Spinal cord (tissue), 10 donors: ENCODE data around the gene UNC45A. TPM values are rescaled to one million over a fixed set of nuclear protein-coding genes. Genes with fewer than 3 reads are reported as not detected.
"Not testable (repeated sequence)": the region's sequence is repeated elsewhere in the genome, so short reads cannot be mapped to it uniquely, and the experiment has no call there.

Source experiments
- DNase-seq, 6 donors: peaks; one replicate each; pipeline versions ENCODE4 v3.0.0 to v3.0.0-alpha.2; 2013 to 2015; ENCODE audit warnings: low spot score in 6 of 6, low read depth in 4 of 6
- H3K27ac ChIP-seq: one replicate; pipeline ENCODE4 v1.5.1; 2013; ENCODE audit warnings: low read depth, low read length, control low read depth
- H3K27me3 ChIP-seq: one replicate; pipeline ENCODE4 v1.6.1; 2013; ENCODE audit warnings: low read length; ENCODE audit not compliant: control insufficient read depth, insufficient read depth
- H3K36me3 ChIP-seq: one replicate; pipeline ENCODE4 v1.6.1; 2013; ENCODE audit warnings: low read length; ENCODE audit not compliant: control insufficient read depth, insufficient read depth
- H3K4me1 ChIP-seq: one replicate; pipeline ENCODE4 v1.6.1; 2013; ENCODE audit warnings: low read length; ENCODE audit not compliant: control insufficient read depth, insufficient read depth
- H3K4me3 ChIP-seq: one replicate; pipeline ENCODE4 v1.5.1; 2013; ENCODE audit warnings: low read depth, low read length, control low read depth
- H3K9me3 ChIP-seq: one replicate; pipeline ENCODE4 v1.6.1; 2013; ENCODE audit warnings: low read length; ENCODE audit not compliant: control insufficient read depth, insufficient read depth
- WGBS: methylation state at CpG from one replicate; pipeline ENCODE4 v1.1.5; 2013; ENCODE audit warnings: missing lambda C conversion rate; ENCODE audit not compliant: insufficient coverage; 5-methylcytosine and 5-hydroxymethylcytosine counted together
- polyA plus RNA-seq, 2 donors: library from polyadenylated mRNA; unstranded; fragments of 120-200 nt; gene quantifications; one replicate each; pipeline ENCODE4 v1.2.1, GENCODE V29; 2013; ENCODE audit not compliant: insufficient read length in 2 of 2
- total RNA-seq, 2 donors: library from RNA; depleted of rRNA in 1 of 2; stranded (reverse); fragments of 120-200 nt in 1 of 2; fragments of >200 nt in 1 of 2; gene quantifications; one replicate each; pipeline versions ENCODE4 v1.2.3 to v1.2.4, GENCODE V29; 2013 to 2014
- donor health status: healthy.

UNC45A gene
- total and polyA plus RNA-seq, 4 donors: 29.3 to 54.7 (median 47.5) TPM

DNA sequence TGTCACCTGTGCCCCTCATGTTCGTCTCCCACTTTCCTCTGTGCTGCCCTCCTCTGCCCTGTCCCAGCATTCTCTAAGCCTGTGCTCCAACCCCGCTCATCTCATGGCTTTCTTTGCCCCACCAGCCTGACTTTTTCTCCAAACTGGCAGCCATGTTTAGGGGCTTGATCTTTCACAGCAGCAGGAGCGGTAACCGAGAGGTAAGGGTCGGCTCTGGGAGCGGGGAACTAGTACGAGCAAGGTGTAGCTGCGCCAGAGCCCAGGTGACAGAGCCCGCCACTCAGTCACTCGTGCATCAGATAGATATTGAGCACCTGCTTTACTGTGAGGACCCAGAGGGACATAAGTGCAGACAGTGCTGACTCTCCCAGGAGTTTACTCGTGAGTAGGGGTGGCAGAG, 18.6 kb upstream of the UNC45A start:
- H3K27me3 ChIP-seq: no peaks in the 10 kb centered on the region
- no peaks in the 10 kb centered on the region for H3K4me1 ChIP-seq
- 87% methylated on average over 11 of the region's 11 CpGs for WGBS
- H3K27ac ChIP-seq: no peak overlapping the region
- H3K36me3 ChIP-seq: peaks cover 92% of the 10 kb centered on the region
- no peak for DNase-seq
- no peak overlapping the region for H3K4me3 ChIP-seq
- no peaks in the 10 kb centered on the region for H3K9me3 ChIP-seq

DNA sequence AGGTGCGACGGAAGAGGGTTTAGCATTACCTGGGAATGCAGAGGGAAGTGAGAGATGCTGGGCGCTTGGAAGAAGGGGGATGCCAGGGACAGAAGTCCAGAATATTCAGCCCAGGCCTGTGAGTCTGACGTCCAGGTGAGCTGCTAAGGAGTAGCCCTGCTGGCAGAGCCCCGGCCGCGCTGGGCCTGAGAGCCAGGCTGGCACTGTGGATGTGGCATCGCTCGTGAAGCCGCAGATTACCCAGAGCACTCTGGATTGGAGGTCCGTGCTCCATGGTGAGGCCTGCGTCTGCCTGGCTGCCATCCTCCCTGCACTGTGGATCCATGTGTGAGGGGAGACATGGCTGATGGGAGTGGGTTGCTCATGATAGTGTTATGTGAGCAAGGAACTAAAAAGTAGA, 17.5 kb upstream of the UNC45A start:
- WGBS: 98% methylated on average over 12 of the region's 12 CpGs
- Histone ChIP-seq H3K4me3 (no peak overlapping the region), H3K27me3 (no peaks in the 10 kb centered on the region), H3K9me3 (no peaks in the 10 kb centered on the region), H3K4me1 (no peaks in the 10 kb centered on the region), H3K27ac (no peak overlapping the region), H3K36me3 (peaks cover 81% of the 10 kb centered on the region)
- no peak for DNase-seq

DNA sequence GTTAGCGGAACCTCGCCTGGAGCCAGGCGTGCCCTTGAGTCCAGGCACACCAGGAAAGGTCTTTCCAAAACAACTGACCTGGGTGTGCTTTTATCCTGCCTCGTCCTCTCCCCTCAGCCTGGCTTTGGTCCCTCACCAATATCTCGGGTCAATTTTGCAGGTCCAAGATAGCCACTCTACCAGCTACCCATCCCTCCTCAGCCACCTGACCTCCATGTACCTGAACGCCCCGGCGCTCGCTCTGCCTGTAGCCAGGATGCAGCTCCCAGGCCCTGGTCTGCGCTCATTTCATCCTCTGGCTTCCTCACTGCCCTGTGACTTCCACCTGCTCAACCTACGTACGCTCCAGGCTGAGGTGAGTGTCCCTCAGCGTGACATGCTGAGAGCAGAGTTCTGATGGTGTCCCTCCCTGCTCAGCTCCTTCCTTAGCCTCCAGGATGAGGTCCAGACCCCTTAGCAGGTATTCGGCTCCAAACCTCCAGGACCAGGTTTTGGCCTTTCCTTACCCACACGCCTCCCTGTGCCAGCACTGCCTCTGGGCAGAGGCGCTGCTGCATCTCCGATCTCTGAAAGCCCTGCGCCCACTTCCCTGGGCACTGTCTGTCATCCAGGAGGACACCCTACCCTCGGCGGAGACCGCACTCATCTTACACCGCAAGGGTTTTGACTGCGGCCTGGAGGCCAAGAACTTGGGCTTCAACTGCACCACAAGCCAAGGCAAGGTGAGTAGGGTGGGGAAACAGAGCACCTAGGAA, 16.9 kb upstream of the UNC45A start:
- peaks cover 74% of the 10 kb centered on the region for H3K36me3 ChIP-seq
- no peak overlapping the region for H3K27ac ChIP-seq
- no peaks in the 10 kb centered on the region for H3K4me1 ChIP-seq
- no peaks in the 10 kb centered on the region for H3K9me3 ChIP-seq
- no peaks in the 10 kb centered on the region for H3K27me3 ChIP-seq
- H3K4me3 ChIP-seq: no peak overlapping the region
- DNase-seq: no peak
- 97% methylated on average over 23 of the region's 23 CpGs for WGBS

DNA sequence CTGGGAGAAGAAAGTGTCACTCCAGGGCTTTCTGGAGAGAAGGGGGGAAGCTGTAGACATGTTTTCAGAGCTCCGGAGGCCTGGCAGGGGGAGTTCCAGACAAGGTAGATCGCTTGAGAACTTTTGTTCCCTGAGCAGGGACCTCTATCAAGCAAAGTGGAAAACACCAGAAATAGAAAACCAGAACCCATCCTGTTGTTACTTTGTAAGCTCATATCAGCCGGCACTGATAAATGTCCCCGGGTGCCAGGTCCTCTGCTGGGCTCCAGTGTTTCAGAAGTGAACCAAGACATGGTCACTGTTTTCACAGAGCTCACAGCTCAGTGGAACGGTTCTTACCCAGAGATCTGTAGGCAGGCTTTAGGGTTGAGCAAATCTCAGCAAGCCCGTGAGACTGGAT, 16.2 kb upstream of the UNC45A start:
- WGBS: 93% methylated on average over 6 of the region's 6 CpGs
- H3K4me3 ChIP-seq: no peak overlapping the region
- H3K4me1 ChIP-seq: no peaks in the 10 kb centered on the region
- no peak overlapping the region for H3K27ac ChIP-seq
- no peaks in the 10 kb centered on the region for H3K27me3 ChIP-seq
- H3K36me3 ChIP-seq: peaks cover 68% of the 10 kb centered on the region
- no peaks in the 10 kb centered on the region for H3K9me3 ChIP-seq
- DNase-seq: no peak

DNA sequence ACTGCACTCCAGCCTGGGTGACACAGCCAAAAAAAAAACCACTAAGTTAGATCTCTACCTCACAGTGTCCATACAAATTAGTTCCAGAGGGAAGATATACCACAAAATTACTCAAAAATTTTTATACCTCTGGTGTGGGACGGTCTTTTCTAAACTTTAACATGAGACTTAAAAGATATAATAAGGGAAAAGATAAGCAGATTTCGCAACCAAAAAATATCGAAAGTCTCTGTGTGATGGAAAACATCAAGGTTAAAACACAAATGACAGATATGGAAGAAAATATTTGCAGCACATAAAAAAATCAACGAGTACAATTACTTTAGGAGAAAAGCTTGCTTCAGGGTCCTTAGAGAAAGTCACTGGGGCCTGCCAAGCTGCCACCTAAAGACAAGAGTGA, 13.2 kb upstream of the UNC45A start:
- Histone ChIP-seq H3K9me3 (no peaks in the 10 kb centered on the region), H3K36me3 (peaks cover 38% of the 10 kb centered on the region), H3K4me1 (no peaks in the 10 kb centered on the region), H3K27ac (no peak overlapping the region), H3K27me3 (no peaks in the 10 kb centered on the region), H3K4me3 (no peak overlapping the region)
- 100% methylated on average over 1 of the region's 4 CpGs for WGBS
- no peak for DNase-seq

DNA sequence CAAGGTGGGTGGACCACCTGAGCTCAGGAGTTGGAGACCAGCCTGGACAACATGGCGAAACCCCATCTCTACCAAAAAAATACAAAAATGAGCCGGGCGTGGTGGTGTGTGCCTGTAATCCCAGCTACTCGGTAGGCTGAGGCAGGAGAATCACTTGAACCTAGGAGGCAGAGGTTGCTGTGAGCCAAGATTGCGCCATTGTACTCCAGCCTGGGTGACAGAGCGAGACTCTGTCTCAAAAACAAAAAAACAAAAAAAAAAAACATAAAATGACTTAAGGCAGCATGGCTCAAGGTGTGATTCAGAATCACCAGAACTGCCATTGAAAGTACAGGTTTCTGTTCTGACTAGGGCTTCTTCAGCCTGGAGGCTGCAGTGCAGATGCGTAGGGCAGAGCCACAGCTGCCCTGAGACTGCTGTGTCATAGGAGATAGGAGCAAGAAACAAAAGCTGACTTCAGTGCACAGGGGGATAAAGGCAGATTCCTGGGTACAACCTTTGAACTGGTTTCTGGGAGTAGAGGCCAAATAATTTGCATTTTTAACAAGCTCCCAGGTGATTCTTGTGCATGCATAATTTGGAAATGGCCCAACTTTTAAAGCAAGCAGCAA, 12.3 kb upstream of the UNC45A start:
- not testable (repeated sequence) for H3K27me3 ChIP-seq, H3K4me1 ChIP-seq, H3K9me3 ChIP-seq, H3K27ac ChIP-seq, H3K4me3 ChIP-seq, DNase-seq
- 98% methylated on average over 6 of the region's 7 CpGs for WGBS
- peaks cover 28% of the 10 kb centered on the region for H3K36me3 ChIP-seq

DNA sequence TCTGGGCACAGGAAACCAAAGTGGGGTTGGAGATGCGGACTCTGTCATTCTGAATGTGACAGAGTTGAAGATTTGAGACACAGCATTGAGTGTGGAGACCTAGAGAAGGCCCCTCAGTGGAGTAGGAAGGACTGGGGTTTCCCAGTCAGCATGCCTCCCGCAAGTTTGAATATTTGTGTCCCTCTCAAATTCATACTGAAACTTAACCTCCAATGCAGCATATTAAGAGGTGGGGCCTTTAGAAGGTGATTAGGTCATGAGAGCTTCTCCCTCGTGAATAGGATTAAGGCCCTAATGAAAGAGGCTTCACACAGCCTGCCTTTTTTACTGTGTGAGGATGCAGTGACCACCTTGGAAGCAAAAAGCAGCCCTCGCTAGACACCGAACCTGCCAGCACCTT, 10.7 kb upstream of the UNC45A start:
- H3K27ac ChIP-seq: no peak overlapping the region
- H3K27me3 ChIP-seq: no peaks in the 10 kb centered on the region
- H3K36me3 ChIP-seq: peaks cover 13% of the 10 kb centered on the region
- peaks cover 3% of the 10 kb centered on the region for H3K4me1 ChIP-seq
- WGBS: 86% methylated on average over 4 of the region's 5 CpGs
- no peaks in the 10 kb centered on the region for H3K9me3 ChIP-seq
- H3K4me3 ChIP-seq: no peak overlapping the region
- DNase-seq: no peak

DNA sequence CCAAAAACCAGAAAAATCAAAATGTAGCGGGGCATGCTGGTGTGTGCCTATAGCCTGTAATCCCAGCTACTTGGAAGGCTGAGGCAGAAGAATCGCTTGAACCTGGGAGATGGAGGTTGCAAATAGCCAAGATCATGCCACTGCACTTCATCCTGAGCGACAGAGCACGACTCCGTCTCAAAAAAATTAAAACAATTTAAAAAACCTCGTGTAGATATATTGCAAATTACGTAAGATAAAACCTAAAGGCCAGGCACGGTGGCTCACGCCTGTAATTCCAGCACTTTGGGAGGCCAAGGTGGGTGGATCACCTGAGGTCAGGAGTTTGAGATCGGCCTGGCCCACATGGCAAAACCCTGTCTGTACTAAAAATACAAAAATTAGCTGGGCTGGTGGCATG, 8.3 kb upstream of the UNC45A start:
- H3K27ac ChIP-seq, H3K36me3 ChIP-seq: not testable (repeated sequence)
- WGBS: 98% methylated on average over 6 of the region's 10 CpGs

DNA sequence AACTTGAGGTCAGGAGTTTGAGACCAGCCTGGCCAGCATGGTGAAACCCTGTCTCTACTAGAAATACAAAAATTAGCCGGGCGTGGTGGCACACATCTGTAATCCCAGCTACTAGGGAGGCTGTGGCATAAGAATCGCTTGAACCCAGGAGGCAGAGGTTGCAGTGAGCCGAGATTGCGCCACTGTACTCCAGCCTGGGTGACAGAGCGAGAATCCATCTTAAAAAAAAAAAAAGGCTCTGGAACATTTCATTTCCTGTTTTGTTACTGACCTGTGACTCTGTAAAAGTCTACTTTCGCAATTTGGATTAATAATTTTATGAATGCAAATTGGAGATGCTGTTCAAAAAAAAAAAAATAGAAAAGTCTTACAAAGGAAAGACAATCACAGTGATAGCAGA, 7.0 kb upstream of the UNC45A start:
- H3K9me3 ChIP-seq, DNase-seq, H3K27ac ChIP-seq, H3K4me3 ChIP-seq, H3K27me3 ChIP-seq, H3K36me3 ChIP-seq: not testable (repeated sequence)
- WGBS: 98% methylated on average over 5 of the region's 7 CpGs
- H3K4me1 ChIP-seq: peaks cover 35% of the 10 kb centered on the region

More for the DNA sequence above, 8.3 kb upstream of the UNC45A start:
- H3K27me3 ChIP-seq, DNase-seq, H3K4me3 ChIP-seq, H3K9me3 ChIP-seq: not testable (repeated sequence)
- H3K4me1 ChIP-seq: peaks cover 26% of the 10 kb centered on the region
